ENCODE measurements around the gene CDK15. TPM values are rescaled to one million over a fixed set of nuclear protein-coding genes. Genes with fewer than 3 reads are reported as not detected.

Gene CDK15
- total RNA-seq, 1 donor = not detected

- peaks cover 47% of the 10 kb centered on the region for H3K27me3 ChIP-seq (ENCODE audit: insufficient read depth, low read length)
- no peaks in the 10 kb centered on the region for H3K4me1 ChIP-seq (ENCODE audit: insufficient read depth, low read length)
- H3K9me3 ChIP-seq (ENCODE audit: low read depth, low read length) = no peaks in the 10 kb centered on the region
- no peak overlapping the region for H3K4me3 ChIP-seq (ENCODE audit: low read length)
Measured at GRCh38 chr2:201858281-201859184, 52.2 kb downstream of the CDK15 start.

- Histone ChIP-seq H3K4me1 (ENCODE audit: insufficient read depth, low read length) (no peaks in the 10 kb centered on the region), H3K9me3 (ENCODE audit: low read depth, low read length) (no peaks in the 10 kb centered on the region), H3K4me3 (ENCODE audit: low read length) (no peak overlapping the region), H3K27me3 (ENCODE audit: insufficient read depth, low read length) (peaks cover 47% of the 10 kb centered on the region)
Measured at GRCh38 chr2:201859949-201860348, 53.6 kb downstream of the CDK15 start.

- peaks cover 47% of the 10 kb centered on the region for H3K27me3 ChIP-seq (ENCODE audit: insufficient read depth, low read length)
- no peaks in the 10 kb centered on the region for H3K9me3 ChIP-seq (ENCODE audit: low read depth, low read length)
- H3K4me1 ChIP-seq (ENCODE audit: insufficient read depth, low read length) = no peaks in the 10 kb centered on the region
- H3K4me3 ChIP-seq (ENCODE audit: low read length) = no peak overlapping the region
Measured at GRCh38 chr2:201860636-201861066, 54.3 kb downstream of the CDK15 start.

GRCh38 chr2:201862843-201863242 is 56.5 kb downstream of the CDK15 start:
- no peaks in the 10 kb centered on the region for H3K9me3 ChIP-seq (ENCODE audit: low read depth, low read length)
- H3K4me3 ChIP-seq (ENCODE audit: low read length) = no peak overlapping the region
- peaks cover 37% of the 10 kb centered on the region for H3K27me3 ChIP-seq (ENCODE audit: insufficient read depth, low read length)
- H3K4me1 ChIP-seq (ENCODE audit: insufficient read depth, low read length) = no peaks in the 10 kb centered on the region

GRCh38 chr2:201866643-201867473 is 60.5 kb downstream of the CDK15 start:
- no peaks in the 10 kb centered on the region for H3K4me1 ChIP-seq (ENCODE audit: insufficient read depth, low read length)
- H3K9me3 ChIP-seq (ENCODE audit: low read depth, low read length) = no peaks in the 10 kb centered on the region
- H3K4me3 ChIP-seq (ENCODE audit: low read length) = no peak overlapping the region
- peaks cover 5% of the 10 kb centered on the region for H3K27me3 ChIP-seq (ENCODE audit: insufficient read depth, low read length)

- H3K4me3 ChIP-seq (ENCODE audit: low read length) = no peak overlapping the region
- H3K27me3 ChIP-seq (ENCODE audit: insufficient read depth, low read length) = no peaks in the 10 kb centered on the region
- no peaks in the 10 kb centered on the region for H3K4me1 ChIP-seq (ENCODE audit: insufficient read depth, low read length)
- H3K9me3 ChIP-seq (ENCODE audit: low read depth, low read length) = no peaks in the 10 kb centered on the region
Measured at GRCh38 chr2:201871471-201871870, 65.1 kb downstream of the CDK15 start.

- H3K4me1 ChIP-seq (ENCODE audit: insufficient read depth, low read length) = no peaks in the 10 kb centered on the region
- no peak overlapping the region for H3K4me3 ChIP-seq (ENCODE audit: low read length)
- no peaks in the 10 kb centered on the region for H3K27me3 ChIP-seq (ENCODE audit: insufficient read depth, low read length)
Measured at GRCh38 chr2:201872591-201872990, 66.3 kb downstream of the CDK15 start.

GRCh38 chr2:201879996-201880395 is 73.7 kb downstream of the CDK15 start:
- no peak overlapping the region for H3K4me3 ChIP-seq (ENCODE audit: low read length)
- peaks cover 30% of the 10 kb centered on the region for H3K27me3 ChIP-seq (ENCODE audit: insufficient read depth, low read length)
- H3K4me1 ChIP-seq (ENCODE audit: insufficient read depth, low read length) = peaks cover 8% of the 10 kb centered on the region
- no peaks in the 10 kb centered on the region for H3K9me3 ChIP-seq (ENCODE audit: low read depth, low read length)

More at GRCh38 chr2:201872591-201872990, 66.3 kb downstream of the CDK15 start:
- no peaks in the 10 kb centered on the region for H3K9me3 ChIP-seq (ENCODE audit: low read depth, low read length)

GRCh38 chr2:201880579-201880978 is 74.2 kb downstream of the CDK15 start:
- Histone ChIP-seq H3K4me3 (ENCODE audit: low read length) (no peak overlapping the region), H3K9me3 (ENCODE audit: low read depth, low read length) (no peaks in the 10 kb centered on the region), H3K27me3 (ENCODE audit: insufficient read depth, low read length) (peaks cover 35% of the 10 kb centered on the region), H3K4me1 (ENCODE audit: insufficient read depth, low read length) (peaks cover 8% of the 10 kb centered on the region)

- no peak overlapping the region for H3K4me3 ChIP-seq (ENCODE audit: low read length)
- H3K27me3 ChIP-seq (ENCODE audit: insufficient read depth, low read length) = peaks cover 36% of the 10 kb centered on the region
- H3K4me1 ChIP-seq (ENCODE audit: insufficient read depth, low read length) = peaks cover 8% of the 10 kb centered on the region
- H3K9me3 ChIP-seq (ENCODE audit: low read depth, low read length) = no peaks in the 10 kb centered on the region
Measured at GRCh38 chr2:201880993-201881611, 74.8 kb downstream of the CDK15 start.

GRCh38 chr2:201881741-201882140 is 75.4 kb downstream of the CDK15 start:
- H3K27me3 ChIP-seq (ENCODE audit: insufficient read depth, low read length) = peaks cover 40% of the 10 kb centered on the region
- H3K4me3 ChIP-seq (ENCODE audit: low read length) = no peak overlapping the region
- H3K9me3 ChIP-seq (ENCODE audit: low read depth, low read length) = no peaks in the 10 kb centered on the region
- H3K4me1 ChIP-seq (ENCODE audit: insufficient read depth, low read length) = peaks cover 8% of the 10 kb centered on the region

GRCh38 chr2:201882353-201883090 is 76.2 kb downstream of the CDK15 start:
- peaks cover 8% of the 10 kb centered on the region for H3K4me1 ChIP-seq (ENCODE audit: insufficient read depth, low read length)
- H3K9me3 ChIP-seq (ENCODE audit: low read depth, low read length) = no peaks in the 10 kb centered on the region
- peaks cover 44% of the 10 kb centered on the region for H3K27me3 ChIP-seq (ENCODE audit: insufficient read depth, low read length)
- no peak overlapping the region for H3K4me3 ChIP-seq (ENCODE audit: low read length)

- Histone ChIP-seq H3K9me3 (ENCODE audit: low read depth, low read length) (no peaks in the 10 kb centered on the region), H3K4me3 (ENCODE audit: low read length) (no peak overlapping the region), H3K4me1 (ENCODE audit: insufficient read depth, low read length) (peaks cover 8% of the 10 kb centered on the region), H3K27me3 (ENCODE audit: insufficient read depth, low read length) (peaks cover 56% of the 10 kb centered on the region)
Measured at GRCh38 chr2:201883606-201884369, 77.5 kb downstream of the CDK15 start.

- Histone ChIP-seq H3K4me3 (ENCODE audit: low read length) (no peak overlapping the region), H3K4me1 (ENCODE audit: insufficient read depth, low read length) (peaks cover 8% of the 10 kb centered on the region), H3K27me3 (ENCODE audit: insufficient read depth, low read length) (peaks cover 44% of the 10 kb centered on the region), H3K9me3 (ENCODE audit: low read depth, low read length) (no peaks in the 10 kb centered on the region)
Measured at GRCh38 chr2:201886504-201886903, 80.2 kb downstream of the CDK15 start.

All from mononuclear cell (primary cell).